HepG2 (cell line): ENCODE data around the gene DNAJB6.

ENCODE experiments used
- ARHGAP35 ChIP-seq: sonication (generic); formaldehyde crosslinking; IDR thresholded peaks from 2 replicates; pipeline ENCODE4 v1.9.0; 2022; ENCODE audit warnings: mild to moderate bottlenecking, inconsistent platforms, moderate library complexity, missing genetic modification reagents, borderline replicate concordance
- EP300 ChIP-seq, 3 experiments: sonication (generic) in 1 of 3; formaldehyde crosslinking in 1 of 3; IDR thresholded peaks; 2 replicates each; pipeline versions ENCODE4 v1.5.1 to v1.6.1; 2011 to 2020; ENCODE audit warnings: low read depth in 2 of 3, low read length in 2 of 3, borderline replicate concordance in 1 of 3, improper control_type of control experiment in 1 of 3, mild to moderate bottlenecking in 1 of 3, missing genetic modification reagents in 1 of 3, moderate library complexity in 1 of 3
- FIP1L1 ChIP-seq: fragments of 200-400 bp; formaldehyde crosslinking; IDR thresholded peaks from 2 replicates; pipeline ENCODE4 v1.6.1; 2018; ENCODE audit warnings: low read depth, mild to moderate bottlenecking, low read length, moderate library complexity, borderline replicate concordance; ENCODE audit not compliant: insufficient read depth
- FOXO1 ChIP-seq: sonication (generic); formaldehyde crosslinking; IDR thresholded peaks from 2 replicates; pipeline ENCODE4 v1.4.0; 2020; ENCODE audit warnings: missing genetic modification reagents
- GATAD2A ChIP-seq: IDR thresholded peaks from 2 replicates; pipeline ENCODE4 v1.6.1; 2016
- HNRNPUL1 ChIP-seq: fragments of 200-400 bp; formaldehyde crosslinking; IDR thresholded peaks from 2 replicates; pipeline ENCODE4 v1.6.1; 2017; ENCODE audit warnings: low read depth, mild to moderate bottlenecking, low read length, moderate library complexity
- NCOR1 ChIP-seq: fragments of 200-600 bp; sonication (generic); IDR thresholded peaks from 2 replicates; pipeline ENCODE4 v1.7.0; 2017; ENCODE audit warnings: antibody characterized with exemption, low read length, borderline replicate concordance
- NR3C1 ChIP-seq: sonication (generic); formaldehyde crosslinking; IDR thresholded peaks from 2 replicates; pipeline ENCODE4 v1.4.0; 2020; ENCODE audit warnings: missing genetic modification reagents
- RBM39 ChIP-seq: fragments of 200-400 bp; formaldehyde crosslinking; IDR thresholded peaks from one replicate; pipeline ENCODE4 v1.6.1; 2018; ENCODE audit warnings: antibody characterized with exemption, mild to moderate bottlenecking, low read depth, low read length; ENCODE audit not compliant: poor library complexity, severe bottlenecking
- ZC3H4 ChIP-seq: sonication (generic); formaldehyde crosslinking; IDR thresholded peaks from 2 replicates; pipeline ENCODE4 v1.4.0; 2020; ENCODE audit warnings: missing genetic modification reagents, borderline replicate concordance
- ZNF18 ChIP-seq: sonication (generic); formaldehyde crosslinking; IDR thresholded peaks from 2 replicates; pipeline ENCODE4 v1.8.0; 2022; ENCODE audit warnings: mild to moderate bottlenecking, missing genetic modification reagents; ENCODE audit not compliant: insufficient replicate concordance
- TF ChIP-seq, protein P1 (sequence below): IDR thresholded peaks from 2 replicates; pipeline ENCODE4 v1.6.1; 2016

- no peak for TF ChIP-seq GATAD2A (CRISPR knock-in tag)
- TF ChIP-seq RBM39, result no peak
- TF ChIP-seq NR3C1 (CRISPR knock-in tag), result no peak
- TF ChIP-seq EP300 (IDR thresholded peaks at IDR 0.05; ENCODE audit: low read depth in 2 of 2, low read length in 2 of 2), result no peak
- no peak for TF ChIP-seq EP300 (CRISPR knock-in tag; IDR thresholded peaks at IDR 0.05; ENCODE audit: borderline replicate concordance)
- TF ChIP-seq FIP1L1, result no peak
- TF ChIP-seq HNRNPUL1, result no peak
- no peak for TF ChIP-seq ZNF18 (CRISPR knock-in tag)
- TF ChIP-seq ARHGAP35, result no peak
- TF ChIP-seq, protein P1, sequence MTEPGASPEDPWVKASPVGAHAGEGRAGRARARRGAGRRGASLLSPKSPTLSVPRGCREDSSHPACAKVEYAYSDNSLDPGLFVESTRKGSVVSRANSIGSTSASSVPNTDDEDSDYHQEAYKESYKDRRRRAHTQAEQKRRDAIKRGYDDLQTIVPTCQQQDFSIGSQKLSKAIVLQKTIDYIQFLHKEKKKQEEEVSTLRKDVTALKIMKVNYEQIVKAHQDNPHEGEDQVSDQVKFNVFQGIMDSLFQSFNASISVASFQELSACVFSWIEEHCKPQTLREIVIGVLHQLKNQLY (CRISPR knock-in tag), result no peak
- TF ChIP-seq NCOR1, result no peak
- TF ChIP-seq ZC3H4, result no peak
- no peak for TF ChIP-seq FOXO1 (CRISPR knock-in tag)
These were observed 11.7 kb downstream of the DNAJB6 start for GRCh38 chr7:157348548-157348947.
